Measurements from ENCODE around the gene RIN3.

Gene RIN3

GRCh38 chr14:92651758-92652406 lies 138.3 kb downstream of the RIN3 start:
- DNase-seq: no peak

- no peak for DNase-seq
These were observed 139.0 kb downstream of the RIN3 start for GRCh38 chr14:92652413-92653151.

GRCh38 chr14:92653162-92653651 lies 139.6 kb downstream of the RIN3 start:
- no peak for DNase-seq

DNA sequence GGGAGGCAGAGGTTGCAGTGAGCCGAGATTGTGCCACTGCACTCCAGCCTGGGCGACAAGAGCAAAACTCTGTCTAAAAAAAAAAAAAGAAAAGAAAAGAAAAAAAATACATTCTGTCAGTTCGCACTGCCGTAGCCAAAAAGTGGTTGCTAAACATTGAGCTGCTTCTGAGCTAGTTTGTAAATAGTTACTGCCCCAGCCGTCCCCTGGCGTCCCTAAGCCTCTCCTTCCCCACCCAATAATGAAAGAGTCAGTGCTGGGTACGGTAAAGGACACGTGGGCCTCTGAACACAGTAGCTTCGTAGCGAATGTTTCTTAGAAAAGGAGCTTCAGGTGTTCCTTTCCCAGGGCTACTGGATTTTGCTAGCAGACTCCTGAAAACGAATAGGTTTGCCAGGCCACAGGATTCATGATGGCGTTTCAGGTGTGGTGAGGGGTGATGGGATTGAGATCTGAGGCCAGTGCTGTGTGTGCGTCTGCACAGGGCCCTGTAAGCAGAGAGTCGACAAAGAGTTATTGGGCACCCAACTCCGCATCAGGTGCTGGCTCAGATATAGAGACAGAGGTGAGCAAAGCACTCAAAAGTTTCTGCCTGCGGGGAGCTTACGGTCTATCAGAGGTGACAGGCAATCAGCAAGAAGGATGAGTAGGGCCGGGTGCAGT lies 140.8 kb downstream of the RIN3 start:
- DNase-seq: no peak

GRCh38 chr14:92655419-92656201 lies 142.0 kb downstream of the RIN3 start:
- no peak for DNase-seq

DNA sequence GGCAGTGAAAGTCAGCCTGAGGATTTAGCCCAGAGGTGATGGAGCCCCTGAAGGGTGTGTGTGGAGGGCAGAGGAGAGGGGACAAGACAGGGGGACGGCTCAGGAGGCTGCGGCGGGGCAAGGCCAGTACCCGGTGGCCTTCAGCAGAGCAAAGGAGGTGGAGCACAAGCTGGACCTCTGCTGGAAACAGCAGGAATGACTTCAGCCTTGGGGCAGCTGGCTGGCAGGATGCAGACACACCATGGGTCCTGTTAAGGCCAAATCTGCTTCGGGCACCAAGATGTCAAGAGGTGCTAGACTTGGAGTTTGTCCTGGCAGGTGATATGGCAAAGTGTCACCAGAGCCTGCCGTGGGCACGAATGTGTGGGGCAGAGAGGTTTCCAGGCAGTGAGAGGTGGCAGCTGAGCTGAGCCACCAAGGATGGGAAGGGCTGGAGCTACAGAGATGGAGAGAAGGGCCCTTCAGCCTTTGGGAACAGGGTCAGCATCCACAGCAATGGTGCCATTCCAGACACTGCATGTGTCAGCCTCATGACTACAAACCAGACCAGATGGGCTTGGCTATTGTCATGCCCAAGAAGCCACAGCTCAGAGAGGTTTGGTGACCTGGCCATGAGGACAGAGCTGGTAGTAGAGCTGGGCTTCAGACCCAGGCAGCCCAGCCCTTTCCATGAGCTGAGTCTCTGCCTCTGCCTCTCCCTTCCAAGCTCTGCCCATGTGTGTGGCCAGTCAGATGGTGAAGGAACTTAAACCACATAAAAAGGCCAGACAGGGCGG lies 142.9 kb downstream of the RIN3 start:
- no peak for DNase-seq

DNA sequence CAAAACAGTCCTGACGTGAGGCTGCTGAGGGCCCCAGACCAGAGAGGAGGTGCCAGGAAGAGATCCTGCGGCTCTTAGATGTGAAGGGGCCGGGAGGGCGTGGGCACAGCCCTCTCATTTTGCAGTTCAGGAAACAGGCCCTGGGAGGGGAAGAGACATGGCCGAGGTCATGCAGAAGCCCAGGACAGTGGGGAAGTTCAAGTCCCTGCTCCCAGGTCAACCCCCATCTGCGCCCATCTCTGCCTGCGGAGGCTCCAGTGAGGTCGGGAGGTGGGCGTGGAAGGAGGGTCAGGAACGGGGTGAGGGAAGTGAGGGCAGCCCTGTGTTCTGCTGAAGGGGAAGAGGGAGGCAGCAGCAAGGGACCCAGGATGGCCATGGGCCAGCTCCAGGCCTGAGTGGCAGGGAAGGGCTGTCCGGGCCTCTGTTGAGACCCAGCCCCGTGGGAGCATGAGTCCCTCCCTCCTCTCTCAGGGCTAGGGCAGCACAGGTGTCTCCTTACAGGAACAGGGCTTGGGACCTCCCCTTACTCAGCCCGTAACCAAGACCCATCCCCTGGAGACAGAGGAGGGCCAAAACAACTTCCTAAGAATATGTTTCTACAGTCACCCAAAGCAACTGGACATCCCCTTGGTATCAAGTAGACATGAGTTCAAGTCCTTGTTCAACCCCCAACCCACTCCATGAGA lies 144.0 kb downstream of the RIN3 start:
- no peak for DNase-seq

DNA sequence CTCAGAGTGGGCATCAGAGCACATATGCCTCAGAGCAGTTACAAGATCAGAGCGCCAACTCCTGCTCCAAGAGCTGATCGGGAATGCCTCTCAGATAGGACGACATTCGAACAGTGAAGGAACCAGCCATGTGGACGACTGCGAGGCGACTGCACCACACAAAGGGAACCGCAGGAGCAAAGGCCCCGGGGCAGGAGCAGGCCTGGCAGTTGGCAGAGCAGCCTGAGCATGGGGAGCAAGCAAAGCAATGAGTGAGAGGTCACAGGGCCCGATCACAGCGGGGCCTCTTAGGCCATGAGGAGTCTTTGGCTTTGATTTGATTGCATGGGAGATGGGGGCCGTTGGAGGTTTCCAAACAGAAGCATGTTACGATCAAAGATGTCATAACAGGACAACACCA lies 144.6 kb downstream of the RIN3 start:
- no peak for DNase-seq

DNA sequence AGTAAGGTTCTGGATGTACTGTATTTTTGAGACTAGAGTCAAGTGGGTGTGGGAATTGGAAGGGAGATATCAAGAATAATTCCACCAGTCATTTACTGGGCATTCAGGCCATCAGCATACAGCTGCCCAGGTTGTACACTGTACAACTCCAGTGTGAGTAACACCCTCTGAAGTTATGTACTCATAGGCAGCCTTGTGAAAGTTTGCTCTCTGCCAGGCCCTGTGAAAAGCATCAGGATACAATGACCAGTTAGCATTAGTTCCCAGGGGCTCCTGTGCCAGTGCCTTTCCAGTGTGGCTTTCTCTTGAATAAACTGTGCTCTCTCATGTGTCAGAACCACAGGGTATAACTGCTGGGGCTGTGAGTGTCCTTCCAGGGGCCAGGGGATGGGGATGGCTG lies 145.1 kb downstream of the RIN3 start:
- DNase-seq: no peak

GRCh38 chr14:92659765-92660561 lies 146.4 kb downstream of the RIN3 start:
- DNase-seq: no peak

- DNase-seq: no peak
These were observed 147.0 kb downstream of the RIN3 start for GRCh38 chr14:92660571-92660970.

GRCh38 chr14:92663049-92663448 lies 149.5 kb downstream of the RIN3 start:
- DNase-seq: no peak

DNA sequence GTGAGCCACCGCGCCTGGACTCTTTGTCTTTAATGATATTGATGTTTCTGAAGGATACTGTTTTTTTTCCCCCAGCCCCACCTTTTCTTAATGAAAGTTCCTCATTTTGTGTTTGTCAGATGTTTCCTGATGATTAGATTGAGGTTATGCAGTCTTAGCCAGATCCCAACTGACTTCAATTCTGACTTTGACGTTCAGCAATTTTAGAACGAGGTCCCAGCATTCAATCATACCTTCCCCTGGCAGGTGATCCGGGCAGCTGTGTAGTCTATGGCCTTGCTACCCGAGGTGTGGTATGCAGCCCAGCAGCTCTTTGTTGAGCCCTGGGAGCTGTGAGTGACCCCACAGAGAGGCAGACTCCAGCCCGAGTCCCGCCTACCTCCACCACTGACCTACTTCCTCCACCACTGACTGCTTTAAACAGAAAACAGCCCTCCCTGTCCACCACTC lies 152.1 kb downstream of the RIN3 start:
- no peak for DNase-seq

DNA sequence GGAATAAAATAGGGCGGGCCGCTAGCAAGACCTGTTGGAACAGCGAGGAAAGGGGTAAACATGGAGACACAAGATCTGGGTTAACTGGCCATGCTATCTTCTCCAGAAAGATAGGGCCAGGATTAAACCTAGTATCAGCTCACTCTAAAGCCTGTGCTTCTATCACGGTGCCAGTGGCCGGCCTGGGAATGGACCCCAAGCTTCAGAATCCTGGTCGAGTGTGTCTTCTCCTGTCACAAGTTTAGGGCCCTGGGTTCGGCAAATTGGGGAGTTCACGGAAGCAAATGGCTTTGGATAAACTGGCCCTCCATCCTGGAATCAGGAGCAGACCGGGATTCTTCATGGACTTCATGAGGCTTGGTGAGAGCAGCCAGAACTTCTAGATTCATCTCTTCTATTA lies 152.7 kb downstream of the RIN3 start:
- no peak for DNase-seq

DNA sequence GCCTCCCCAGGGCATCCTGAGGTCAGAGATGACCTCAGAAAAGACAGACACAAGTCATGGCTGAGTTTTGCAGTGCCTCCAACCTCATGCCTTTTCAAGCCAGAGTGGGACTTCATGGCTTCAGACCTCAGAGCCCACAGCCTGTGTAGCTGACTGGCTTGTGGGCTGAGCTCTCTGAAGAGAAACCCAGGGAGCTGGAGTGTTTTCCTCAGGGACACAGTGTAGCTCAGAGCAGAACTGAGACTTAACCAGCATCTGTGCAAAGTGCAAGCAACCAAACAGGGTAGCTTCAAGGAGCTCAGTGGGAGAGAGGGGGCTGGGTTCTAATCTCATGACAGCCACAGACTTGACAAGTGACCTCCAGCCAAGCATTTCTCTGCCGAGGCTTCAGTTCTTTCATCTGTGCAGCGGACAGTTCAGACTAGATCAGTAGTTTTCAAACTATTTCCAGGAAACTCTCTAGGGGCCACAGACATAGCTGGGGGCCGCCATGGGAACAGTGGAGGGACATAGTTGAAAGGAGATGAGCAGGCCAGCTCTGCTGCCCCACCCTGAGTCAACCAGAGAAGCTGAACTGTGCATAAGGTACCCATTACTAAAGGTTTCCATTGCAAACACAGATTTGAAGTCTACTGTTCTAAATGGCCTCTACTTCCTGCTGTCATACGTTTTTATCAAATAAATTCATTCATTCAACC lies 154.8 kb downstream of the RIN3 start:
- DNase-seq: no peak

- DNase-seq: no peak
These were observed 156.6 kb downstream of the RIN3 start for GRCh38 chr14:92670160-92670559.

DNA sequence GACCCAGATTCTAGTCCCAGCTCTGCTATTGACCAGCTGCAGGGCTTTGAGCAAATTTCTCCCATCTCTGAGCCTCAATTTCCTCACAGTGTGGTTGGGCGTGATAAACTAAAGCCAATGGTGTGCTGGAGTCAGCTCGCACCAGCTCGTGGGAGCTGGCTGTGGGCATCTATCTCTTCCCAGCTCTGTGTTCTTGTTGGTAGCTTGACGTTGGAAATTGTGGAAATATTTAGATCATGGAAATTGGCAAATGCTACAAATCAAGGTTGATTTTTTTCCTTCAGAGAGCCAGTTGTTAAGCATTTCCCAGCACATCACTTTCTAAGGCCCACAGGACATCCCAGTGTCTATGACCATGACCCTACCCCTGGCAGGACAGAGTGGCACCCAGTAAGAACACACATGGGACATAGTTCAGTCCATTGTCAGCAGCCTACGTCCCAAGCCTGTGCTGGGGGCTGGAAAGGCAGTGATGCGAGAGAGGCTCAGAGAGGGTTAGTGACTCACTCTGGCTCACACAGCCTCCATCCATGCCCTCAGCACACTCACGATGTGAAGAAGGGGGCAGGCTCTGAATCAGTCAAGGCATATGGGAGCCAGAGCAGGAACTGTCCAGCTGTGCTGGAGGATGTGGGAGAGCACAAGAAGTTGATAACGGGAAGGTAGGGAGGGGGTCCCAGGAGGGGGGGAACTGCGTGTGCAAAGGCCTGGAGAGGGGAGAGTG lies 157.2 kb downstream of the RIN3 start:
- DNase-seq: no peak

GRCh38 chr14:92673601-92674150 lies 160.1 kb downstream of the RIN3 start:
- DNase-seq: no peak

- DNase-seq: no peak
These were observed 161.8 kb downstream of the RIN3 start for GRCh38 chr14:92675421-92675820.
